ENCODE data around the gene ANXA7.
"Not testable (repeated sequence)": the region's sequence is repeated elsewhere in the genome, so short reads cannot be mapped to it uniquely, and the experiment has no call there.

The ANXA7 gene

GRCh38 chr10:73407495-73407894 lies 6.4 kb downstream of the ANXA7 start:
- no peak for FAIRE-seq

GRCh38 chr10:73406846-73407245 lies 7.0 kb downstream of the ANXA7 start:
- FAIRE-seq, result no peak

- FAIRE-seq, result no peak
Observed at GRCh38 chr10:73405556-73405955, 8.3 kb downstream of the ANXA7 start.

- no peak for FAIRE-seq
Observed at GRCh38 chr10:73404690-73405089, 9.2 kb downstream of the ANXA7 start.

GRCh38 chr10:73401636-73402035 lies 12.2 kb downstream of the ANXA7 start:
- FAIRE-seq, result no peak

- FAIRE-seq, result no peak
Observed at GRCh38 chr10:73399063-73399462, 14.8 kb downstream of the ANXA7 start.

- no peak for FAIRE-seq
Observed at GRCh38 chr10:73398024-73398423, 15.8 kb downstream of the ANXA7 start.

GRCh38 chr10:73394325-73394724 lies 19.5 kb downstream of the ANXA7 start:
- not testable (repeated sequence) for FAIRE-seq

- FAIRE-seq, result no peak
Observed at GRCh38 chr10:73388228-73388627, 25.6 kb downstream of the ANXA7 start.

GRCh38 chr10:73386583-73386982 lies 27.3 kb downstream of the ANXA7 start:
- FAIRE-seq, result no peak

GRCh38 chr10:73379064-73379748 lies 34.7 kb downstream of the ANXA7 start:
- FAIRE-seq, result no peak

- no peak for FAIRE-seq
Observed at GRCh38 chr10:73376679-73377078, 37.2 kb downstream of the ANXA7 start.

- FAIRE-seq, result no peak
Observed at GRCh38 chr10:73368238-73368637, 45.6 kb downstream of the ANXA7 start.

- no peak for FAIRE-seq
Observed at GRCh38 chr10:73366381-73367298, 47.2 kb downstream of the ANXA7 start.

- FAIRE-seq, result no peak
Observed at GRCh38 chr10:73364964-73365363, 48.9 kb downstream of the ANXA7 start.

GRCh38 chr10:73359492-73359891 lies 54.4 kb downstream of the ANXA7 start:
- no peak for FAIRE-seq

- FAIRE-seq, result no peak
Observed at GRCh38 chr10:73358331-73359279, 55.3 kb downstream of the ANXA7 start, which contains the start of gene CFAP70. Gene CFAP70, minus strand, starts transcription at chr10:73358864. Its CDS starts 4,068 bp downstream, at chr10:73354796.

- no peak for FAIRE-seq
Observed at GRCh38 chr10:73357821-73358220, 56.0 kb downstream of the ANXA7 start.

- FAIRE-seq, result no peak
Observed at GRCh38 chr10:73357166-73357565, 56.7 kb downstream of the ANXA7 start.

GRCh38 chr10:73344269-73344668 lies 69.6 kb downstream of the ANXA7 start:
- no peak for FAIRE-seq

GRCh38 chr10:73340121-73340520 lies 73.7 kb downstream of the ANXA7 start:
- no peak for FAIRE-seq

GRCh38 chr10:73339436-73339835 lies 74.4 kb downstream of the ANXA7 start:
- FAIRE-seq, result no peak

All from G401.6 (cell line).